Adrenal gland (tissue), 12 donors: Measurements from ENCODE around the gene SSBP2. TPM values are rescaled to one million over a fixed set of nuclear protein-coding genes. Genes with fewer than 3 reads are reported as not detected.
"Not testable (repeated sequence)": the region's sequence is repeated elsewhere in the genome, so short reads cannot be mapped to it uniquely, and the experiment has no call there.

Source experiments
- DNase-seq, 7 donors: peaks; one replicate each; pipeline ENCODE4 v3.0.0-alpha.2; 2019 to 2020
- H3K27ac ChIP-seq, 5 donors: fragments of 200-600 bp; sonication (generic) in 4 of 5; 1 replicate in 3 of 5; 2 replicates in 2 of 5; pipeline versions ENCODE4 v1.5.1 to v1.8.0; 2016 to 2020; ENCODE audit warnings: mild to moderate bottlenecking in 1 of 5
- H3K27me3 ChIP-seq: fragments of 200-600 bp; 2 replicates; pipeline ENCODE4 v1.8.0; 2021
- H3K36me3 ChIP-seq, 2 donors: fragments of 200-600 bp; replicated peaks in 1 of 2; 1 replicate in 1 of 2; 2 replicates in 1 of 2; pipeline versions ENCODE4 v1.5.1 to v1.8.0; 2018 to 2022
- H3K4me1 ChIP-seq, 2 donors: fragments of 200-600 bp; replicated peaks in 1 of 2; 1 replicate in 1 of 2; 2 replicates in 1 of 2; pipeline versions ENCODE4 v1.5.1 to v1.8.0; 2018 to 2021
- H3K4me3 ChIP-seq, 4 donors: fragments of 200-600 bp; sonication (generic) in 3 of 4; one replicate each; pipeline ENCODE4 v1.5.1; 2016 to 2018
- H3K9me3 ChIP-seq, 3 donors: fragments of 200-600 bp; sonication (generic) in 1 of 3; replicated peaks in 1 of 3; 1 replicate in 2 of 3; 2 replicates in 1 of 3; pipeline versions ENCODE4 v1.5.1 to v1.8.0; 2016 to 2021
- POLR2A ChIP-seq, 2 donors: fragments of 450-650 bp; IDR thresholded peaks; one replicate each; pipeline ENCODE4 v1.6.1; 2017; ENCODE audit warnings: antibody characterized with exemption in 2 of 2, mild to moderate bottlenecking in 2 of 2, moderate library complexity in 1 of 2
- WGBS, 4 donors: extraction: QIAGEN DNeasy Blood & Tissue Kit in 2 of 4; methylation state at CpG; one replicate each; pipeline versions ENCODE4 v1.1.5 to v1.1.7; 2013 to 2017; 5-methylcytosine and 5-hydroxymethylcytosine counted together
- intact Hi-C, 2 donors: fragments of 100-400 bp; cut with DNase I; formaldehyde crosslinking; loops; one replicate each; pipeline versions ENCODE4 v1.14.1 to v1.15.0; 2022 to 2023
- polyA plus RNA-seq, 3 donors: library from polyadenylated mRNA; stranded (reverse); fragments of 200-250 nt in 2 of 3; fragments of 350-450 nt in 1 of 3; fragmentation: Illumina TruSeq in 1 of 3; extraction: RNeasy Lipid Tissue Mini Kit (QIAGEN cat#74804) in 1 of 3; gene quantifications; one replicate each; pipeline ENCODE4 v1.2.3, GENCODE V29; 2013 to 2014
- total RNA-seq, 9 donors: library from RNA; depleted of rRNA in 4 of 9; stranded (reverse); fragments of >200 nt in 4 of 9; fragments of 120-200 nt in 1 of 9; fragmentation: NEBNext Ultra II Directional in 1 of 9; extraction: Animal tissue kit (Norgen Biotek cat#: 25700) in 1 of 9; gene quantifications; one replicate each; pipeline versions ENCODE4 v1.1.0 to v1.2.4, GENCODE V29; 2013 to 2023
- TF ChIP-seq, protein P1 (sequence below), 6 experiments: fragments of 450-650 bp in 4 of 6; fragments of 200-600 bp in 2 of 6; sonication (generic) in 1 of 6; IDR thresholded peaks; 1 replicate in 5 of 6; 2 replicates in 1 of 6; pipeline versions ENCODE4 v1.5.1 to v1.8.0; 2016 to 2021; ENCODE audit warnings: antibody characterized with exemption in 6 of 6, mild to moderate bottlenecking in 2 of 6, moderate library complexity in 1 of 6
- donor health status: healthy with polysubstance abuse.
- donor health status: Bipolar disorder and iron deficiency.
- donor health status: DM: yes; HTN: yes; CAD: no.
- donor health status: DM: no; HTN: no; CAD: no.
- donor health status: DM: no; HTN: no; CAD: no.
- donor health status: DM: yes; HTN: yes; CAD: no.

SSBP2 gene
- total and polyA plus RNA-seq, 12 donors: 16.2 to 424 (median 25.4) TPM

DNA sequence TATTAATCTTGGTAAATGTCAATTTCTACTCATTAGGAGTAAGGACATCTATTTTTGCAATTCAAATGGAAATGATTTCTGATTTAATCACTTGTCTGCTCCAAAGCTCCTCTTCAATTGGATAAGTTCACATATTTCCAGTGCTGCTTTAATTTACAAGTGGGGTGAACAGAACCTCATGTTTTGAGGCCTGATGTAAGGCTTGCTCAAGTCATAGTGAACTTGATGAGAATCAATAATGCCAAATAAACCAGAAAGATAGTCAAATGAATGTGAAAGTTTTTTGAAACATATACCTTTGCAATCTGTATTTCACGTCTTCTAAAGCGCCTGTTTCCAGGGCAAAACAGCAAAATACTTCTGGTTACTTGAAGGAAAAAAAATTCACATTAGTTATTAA, 341.5 kb downstream of the SSBP2 start:
- H3K9me3 ChIP-seq: no peaks in the 10 kb centered on the region
- no peak overlapping the region for H3K27ac ChIP-seq
- intact Hi-C loops: no loop called here
- WGBS, 4 donors: 94 to 97% (median 96%) methylated on average over 2 of the region's 2 CpGs
- no peak overlapping the region for H3K4me3 ChIP-seq
- TF ChIP-seq, protein P1, sequence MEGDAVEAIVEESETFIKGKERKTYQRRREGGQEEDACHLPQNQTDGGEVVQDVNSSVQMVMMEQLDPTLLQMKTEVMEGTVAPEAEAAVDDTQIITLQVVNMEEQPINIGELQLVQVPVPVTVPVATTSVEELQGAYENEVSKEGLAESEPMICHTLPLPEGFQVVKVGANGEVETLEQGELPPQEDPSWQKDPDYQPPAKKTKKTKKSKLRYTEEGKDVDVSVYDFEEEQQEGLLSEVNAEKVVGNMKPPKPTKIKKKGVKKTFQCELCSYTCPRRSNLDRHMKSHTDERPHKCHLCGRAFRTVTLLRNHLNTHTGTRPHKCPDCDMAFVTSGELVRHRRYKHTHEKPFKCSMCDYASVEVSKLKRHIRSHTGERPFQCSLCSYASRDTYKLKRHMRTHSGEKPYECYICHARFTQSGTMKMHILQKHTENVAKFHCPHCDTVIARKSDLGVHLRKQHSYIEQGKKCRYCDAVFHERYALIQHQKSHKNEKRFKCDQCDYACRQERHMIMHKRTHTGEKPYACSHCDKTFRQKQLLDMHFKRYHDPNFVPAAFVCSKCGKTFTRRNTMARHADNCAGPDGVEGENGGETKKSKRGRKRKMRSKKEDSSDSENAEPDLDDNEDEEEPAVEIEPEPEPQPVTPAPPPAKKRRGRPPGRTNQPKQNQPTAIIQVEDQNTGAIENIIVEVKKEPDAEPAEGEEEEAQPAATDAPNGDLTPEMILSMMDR (IDR thresholded peaks at IDR 0.05): no peak
- TF ChIP-seq POLR2A (IDR thresholded peaks at IDR 0.05): no peak
- no peaks in the 10 kb centered on the region for H3K36me3 ChIP-seq
- H3K4me1 ChIP-seq: no peaks in the 10 kb centered on the region
- no peaks in the 10 kb centered on the region for H3K27me3 ChIP-seq
- no peak for DNase-seq

DNA sequence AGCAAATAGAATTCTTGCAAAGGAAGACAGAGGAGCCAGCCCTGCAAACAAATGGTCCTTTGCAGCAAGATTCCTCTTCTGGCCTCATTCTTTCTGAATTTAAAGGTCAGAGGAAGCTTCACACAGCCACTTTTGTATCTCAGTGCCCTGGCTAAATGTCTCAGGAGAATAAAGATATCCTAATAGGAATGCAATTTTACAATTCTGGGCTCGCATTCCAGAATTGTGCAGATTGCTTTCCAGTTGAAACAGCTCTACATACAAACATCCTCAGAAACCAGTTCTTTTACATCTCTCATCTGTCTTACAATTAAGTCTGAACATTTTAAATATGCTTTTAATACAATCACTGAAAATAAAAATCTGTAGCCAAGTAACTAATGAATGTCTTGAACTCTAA, 342.4 kb downstream of the SSBP2 start:
- Histone ChIP-seq H3K27me3 (no peaks in the 10 kb centered on the region), H3K36me3 (no peaks in the 10 kb centered on the region), H3K4me3 (no peak overlapping the region), H3K4me1 (no peaks in the 10 kb centered on the region), H3K27ac (no peak overlapping the region), H3K9me3 (no peaks in the 10 kb centered on the region)
- 74 to 86% (median 76%) methylated on average over 1 of the region's 1 CpG for WGBS, 4 donors
- no peak for DNase-seq
- no peak for TF ChIP-seq POLR2A (IDR thresholded peaks at IDR 0.05)
- TF ChIP-seq, protein P1 (IDR thresholded peaks at IDR 0.05): no peak
- intact Hi-C loops: no loop called here

DNA sequence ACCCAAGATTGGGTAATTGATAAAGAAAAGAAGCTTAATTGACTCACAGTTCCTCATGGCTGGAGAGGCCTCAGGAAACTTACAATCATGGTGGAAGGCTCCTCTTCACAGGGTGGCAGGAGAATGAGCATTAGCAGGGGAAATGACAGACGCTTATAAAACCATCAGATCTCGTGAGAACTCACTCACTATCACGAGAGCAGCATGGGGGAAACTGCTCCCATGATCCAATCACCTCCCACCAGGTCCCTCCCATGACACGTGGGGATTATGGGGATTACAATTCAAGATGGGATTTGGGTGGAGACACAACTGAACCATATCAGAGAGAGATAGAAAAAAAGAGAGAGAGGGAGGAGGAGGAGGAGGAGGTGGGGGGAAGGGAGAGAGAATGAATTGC, 343.1 kb downstream of the SSBP2 start:
- H3K9me3 ChIP-seq, H3K27me3 ChIP-seq, intact Hi-C loops, DNase-seq, H3K27ac ChIP-seq, H3K4me3 ChIP-seq, H3K4me1 ChIP-seq, H3K36me3 ChIP-seq: not testable (repeated sequence)
- WGBS, 4 donors: 66 to 88% (median 82%) methylated on average over 4 of the region's 4 CpGs

DNA sequence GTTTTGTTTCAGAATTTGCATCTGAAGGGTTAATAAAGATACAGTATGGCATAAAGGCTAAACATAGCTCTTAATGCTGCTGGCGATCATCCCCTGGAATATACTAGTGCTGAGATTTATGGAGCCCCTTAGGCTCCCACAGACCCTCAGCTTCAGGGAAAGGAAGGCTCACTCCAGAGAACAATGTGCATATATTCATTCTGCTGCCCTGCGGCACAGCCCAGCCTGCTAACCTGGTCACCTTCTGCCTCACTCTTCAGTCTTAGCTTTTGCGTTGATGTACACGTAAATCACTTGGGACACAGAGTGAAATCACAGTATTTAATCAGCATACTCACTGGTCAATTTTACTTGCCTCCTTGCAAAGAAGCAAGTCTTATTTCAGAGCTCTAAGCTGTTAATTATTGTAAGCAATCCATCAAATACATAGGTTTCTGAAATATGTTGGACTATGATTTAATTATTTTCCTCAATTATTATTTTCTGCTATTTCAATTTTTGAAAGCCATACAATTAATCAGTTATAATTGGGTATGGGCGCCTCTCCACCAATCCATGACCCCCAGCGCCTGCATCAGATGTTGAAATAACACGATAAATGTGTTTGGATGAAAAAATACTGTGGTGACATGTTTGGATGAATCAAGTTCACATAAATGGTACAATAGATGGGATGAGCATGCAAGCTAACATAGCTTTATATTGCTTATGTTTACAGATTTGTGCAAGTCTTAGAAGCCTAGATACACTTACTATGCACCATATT, 345.6 kb downstream of the SSBP2 start:
- Histone ChIP-seq H3K9me3 (no peaks in the 10 kb centered on the region), H3K4me1 (no peaks in the 10 kb centered on the region), H3K27me3 (no peaks in the 10 kb centered on the region), H3K4me3 (no peak overlapping the region), H3K36me3 (no peaks in the 10 kb centered on the region), H3K27ac (no peak overlapping the region)
- TF ChIP-seq, protein P1 (IDR thresholded peaks at IDR 0.05): no peak
- TF ChIP-seq POLR2A (IDR thresholded peaks at IDR 0.05): no peak
- WGBS, 4 donors: 75 to 84% (median 81%) methylated on average over 7 of the region's 7 CpGs
- DNase-seq: no peak
- intact Hi-C loops: no loop called here
